Measurements from ENCODE around the gene E2F6. TPM values are rescaled to one million over a fixed set of nuclear protein-coding genes. Genes with fewer than 3 reads are reported as not detected.

Gene E2F6
- total and polyA plus RNA-seq, 2 of the 13 experiments (the other 11 are each of a cell fraction or from before 2014, with no cell fraction given), result 27.3 to 36.0 TPM

DNA sequence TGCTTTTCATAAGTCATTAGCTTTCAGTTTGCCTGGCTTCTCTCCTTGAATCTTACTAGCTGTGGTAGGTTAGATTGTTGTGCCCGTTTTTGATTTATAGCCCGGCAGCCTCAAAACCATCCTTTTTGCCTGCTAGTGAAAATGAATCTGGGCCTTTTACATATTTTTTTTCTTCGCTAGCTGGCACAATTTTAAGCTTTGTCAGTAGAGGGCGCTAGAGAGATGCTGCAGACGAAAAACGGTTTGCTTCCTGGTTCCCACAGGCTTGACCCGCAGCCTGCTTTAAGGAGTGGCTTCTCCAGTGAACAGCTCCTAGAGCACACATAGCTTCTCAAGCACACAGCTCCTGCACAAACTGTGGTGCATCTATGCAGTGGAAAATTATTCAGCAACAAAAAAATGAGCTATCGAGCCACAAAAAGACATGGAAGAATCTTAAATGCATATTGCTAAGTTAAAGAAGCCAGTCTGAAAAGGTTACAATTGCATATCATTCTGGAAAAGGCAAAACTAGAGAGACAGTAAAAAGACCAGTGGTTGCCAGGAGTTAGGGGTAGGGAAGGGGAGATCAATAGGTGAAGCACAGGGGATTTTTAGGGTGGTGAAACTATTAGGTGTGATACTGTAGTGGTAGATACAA is 47.9 kb downstream of the E2F6 start (continued):
- TF ChIP-seq ZBTB49 (CRISPR knock-in tag; IDR thresholded peaks at IDR 0.05; ENCODE audit: borderline replicate concordance), result no peak
- TF ChIP-seq ELF1 (CRISPR knock-in tag; IDR thresholded peaks at IDR 0.05), result peak; percentile 67
- no peak for TF ChIP-seq KLF16 (CRISPR knock-in tag; IDR thresholded peaks at IDR 0.05)
- peak; percentile 49 for TF ChIP-seq XRCC5 (optimal IDR thresholded peaks at IDR 0.05; ENCODE audit: low read length)
- peak; percentile 83 for TF ChIP-seq SMC3 (IDR thresholded peaks at IDR 0.05; ENCODE audit: low read length)
- 0 out of 2 replicates have a peak, but pooled peaks have one; percentile 42 for TF ChIP-seq ZNF354B (CRISPR knock-in tag; IDR thresholded peaks at IDR 0.05)
- TF ChIP-seq ZMYM4 (CRISPR knock-in tag; IDR thresholded peaks at IDR 0.05), result peak; percentile 66; the same call in 1 of the 2 replicates
- TF ChIP-seq STAG1 (CRISPR knock-in tag; IDR thresholded peaks at IDR 0.05), result peak; percentile 83
- TF ChIP-seq TARDBP (CRISPR knock-in tag; IDR thresholded peaks at IDR 0.05), result 0 out of 2 replicates have a peak, but pooled peaks have one; percentile 14
- TF ChIP-seq KDM5B (CRISPR knock-in tag; IDR thresholded peaks at IDR 0.05; ENCODE audit: borderline replicate concordance), result no peak
- TF ChIP-seq TBL1XR1 (IDR thresholded peaks at IDR 0.05; ENCODE audit: borderline replicate concordance, low read length, partially characterized antibody), result no peak
- peak; percentile 91 for TF ChIP-seq ELF3 (CRISPR knock-in tag; IDR thresholded peaks at IDR 0.05)
- TF ChIP-seq SETDB1 (CRISPR knock-in tag; IDR thresholded peaks at IDR 0.05; ENCODE audit: borderline replicate concordance), result peak; percentile 93; the same call in 1 of the 2 replicates
- TF ChIP-seq CTCF (CRISPR knock-in tag; IDR thresholded peaks at IDR 0.05), result peak; percentile 88
- TF ChIP-seq RFXAP (CRISPR knock-in tag; IDR thresholded peaks at IDR 0.05; ENCODE audit: borderline replicate concordance), result no peak
- TF ChIP-seq ZNF34 (CRISPR knock-in tag; IDR thresholded peaks at IDR 0.05; ENCODE audit: borderline replicate concordance), result no peak
- peak; percentile 41; the same call in 1 of the 2 replicates for TF ChIP-seq TOPORS (CRISPR knock-in tag; IDR thresholded peaks at IDR 0.05)
- TF ChIP-seq, protein P1, sequence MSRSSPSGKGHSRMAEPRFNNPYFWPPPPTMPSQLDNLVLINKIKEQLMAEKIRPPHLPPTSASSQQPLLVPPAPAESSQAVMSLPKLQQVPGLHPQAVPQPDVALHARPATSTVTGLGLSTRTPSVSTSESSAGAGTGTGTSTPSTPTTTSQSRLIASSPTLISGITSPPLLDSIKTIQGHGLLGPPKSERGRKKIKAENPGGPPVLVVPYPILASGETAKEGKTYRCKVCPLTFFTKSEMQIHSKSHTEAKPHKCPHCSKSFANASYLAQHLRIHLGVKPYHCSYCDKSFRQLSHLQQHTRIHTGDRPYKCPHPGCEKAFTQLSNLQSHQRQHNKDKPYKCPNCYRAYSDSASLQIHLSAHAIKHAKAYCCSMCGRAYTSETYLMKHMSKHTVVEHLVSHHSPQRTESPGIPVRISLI (CRISPR knock-in tag; IDR thresholded peaks at IDR 0.05; ENCODE audit: borderline replicate concordance), result peak; percentile 74; the same call in 1 of the 2 replicates
- peak; percentile 39; the same call in 1 of the 2 replicates for TF ChIP-seq ZBTB25 (CRISPR knock-in tag; IDR thresholded peaks at IDR 0.05)
- TF ChIP-seq, protein P2, sequence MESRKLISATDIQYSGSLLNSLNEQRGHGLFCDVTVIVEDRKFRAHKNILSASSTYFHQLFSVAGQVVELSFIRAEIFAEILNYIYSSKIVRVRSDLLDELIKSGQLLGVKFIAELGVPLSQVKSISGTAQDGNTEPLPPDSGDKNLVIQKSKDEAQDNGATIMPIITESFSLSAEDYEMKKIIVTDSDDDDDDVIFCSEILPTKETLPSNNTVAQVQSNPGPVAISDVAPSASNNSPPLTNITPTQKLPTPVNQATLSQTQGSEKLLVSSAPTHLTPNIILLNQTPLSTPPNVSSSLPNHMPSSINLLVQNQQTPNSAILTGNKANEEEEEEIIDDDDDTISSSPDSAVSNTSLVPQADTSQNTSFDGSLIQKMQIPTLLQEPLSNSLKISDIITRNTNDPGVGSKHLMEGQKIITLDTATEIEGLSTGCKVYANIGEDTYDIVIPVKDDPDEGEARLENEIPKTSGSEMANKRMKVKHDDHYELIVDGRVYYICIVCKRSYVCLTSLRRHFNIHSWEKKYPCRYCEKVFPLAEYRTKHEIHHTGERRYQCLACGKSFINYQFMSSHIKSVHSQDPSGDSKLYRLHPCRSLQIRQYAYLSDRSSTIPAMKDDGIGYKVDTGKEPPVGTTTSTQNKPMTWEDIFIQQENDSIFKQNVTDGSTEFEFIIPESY (CRISPR knock-in tag; IDR thresholded peaks at IDR 0.05), result peak; percentile 62; the same call in 1 of the 2 replicates
- TF ChIP-seq ZNF431 (CRISPR knock-in tag; IDR thresholded peaks at IDR 0.05; ENCODE audit: borderline replicate concordance, low read depth), result no peak

All from HepG2 (cell line).